Measurements from ENCODE around the gene SCART1.
"Not testable (repeated sequence)": the region's sequence is repeated elsewhere in the genome, so short reads cannot be mapped to it uniquely, and the experiment has no call there.

The SCART1 gene

GRCh38 chr10:133474665-133475424 lies 21.1 kb downstream of the SCART1 start:
- DNase-seq: no peak

GRCh38 chr10:133475425-133475734 lies 21.6 kb downstream of the SCART1 start:
- DNase-seq: no peak

GRCh38 chr10:133475821-133476640 lies 22.3 kb downstream of the SCART1 start:
- DNase-seq: no peak

- no peak for DNase-seq
These were observed 22.9 kb downstream of the SCART1 start for GRCh38 chr10:133476641-133476990.

- no peak for DNase-seq
These were observed 27.4 kb downstream of the SCART1 start for GRCh38 chr10:133481086-133481643.

- no peak for DNase-seq
These were observed 27.9 kb downstream of the SCART1 start for GRCh38 chr10:133481657-133482056.

- DNase-seq: no peak
These were observed 31.1 kb downstream of the SCART1 start for GRCh38 chr10:133484818-133485217.

- DNase-seq: no peak
These were observed 33.3 kb downstream of the SCART1 start for GRCh38 chr10:133487085-133487484.

- DNase-seq: no peak
These were observed 34.6 kb downstream of the SCART1 start for GRCh38 chr10:133488354-133488753.

- DNase-seq: no peak
These were observed 36.3 kb downstream of the SCART1 start for GRCh38 chr10:133489816-133490588.

GRCh38 chr10:133493562-133493961 lies 39.8 kb downstream of the SCART1 start:
- DNase-seq: not testable (repeated sequence)

- not testable (repeated sequence) for DNase-seq
These were observed 43.6 kb downstream of the SCART1 start for GRCh38 chr10:133497363-133497762.

- DNase-seq: not testable (repeated sequence)
These were observed 45.4 kb downstream of the SCART1 start for GRCh38 chr10:133499176-133499575.

GRCh38 chr10:133500897-133501296 lies 47.2 kb downstream of the SCART1 start:
- not testable (repeated sequence) for DNase-seq

GRCh38 chr10:133509700-133510099 lies 56.0 kb downstream of the SCART1 start:
- no peak for DNase-seq

- no peak for DNase-seq
These were observed 57.7 kb downstream of the SCART1 start for GRCh38 chr10:133511408-133511807.

- DNase-seq: no peak
These were observed 58.3 kb downstream of the SCART1 start for GRCh38 chr10:133511907-133512528.

GRCh38 chr10:133515471-133515870 lies 61.7 kb downstream of the SCART1 start:
- DNase-seq: no peak

GRCh38 chr10:133516057-133516456 lies 62.3 kb downstream of the SCART1 start:
- no peak for DNase-seq

GRCh38 chr10:133518517-133518916 lies 64.8 kb downstream of the SCART1 start:
- not testable (repeated sequence) for DNase-seq
